Esophagus squamous epithelium (tissue), 4 donors: ENCODE results near the gene NXPE3.

Experiments
- POLR2A ChIP-seq, 4 donors: fragments of 450-650 bp; IDR thresholded peaks; one replicate each; pipeline ENCODE4 v1.6.1; 2017; ENCODE audit warnings: antibody characterized with exemption in 4 of 4, mild to moderate bottlenecking in 4 of 4, moderate library complexity in 3 of 4
- TF ChIP-seq, protein P1 (sequence below), 6 experiments: fragments of 450-650 bp in 4 of 6; fragments of 200-600 bp in 2 of 6; sonication (generic) in 2 of 6; IDR thresholded peaks; one replicate each; pipeline ENCODE4 v1.5.1; 2016 to 2019; ENCODE audit warnings: antibody characterized with exemption in 6 of 6, mild to moderate bottlenecking in 4 of 6, moderate library complexity in 4 of 6

DNA sequence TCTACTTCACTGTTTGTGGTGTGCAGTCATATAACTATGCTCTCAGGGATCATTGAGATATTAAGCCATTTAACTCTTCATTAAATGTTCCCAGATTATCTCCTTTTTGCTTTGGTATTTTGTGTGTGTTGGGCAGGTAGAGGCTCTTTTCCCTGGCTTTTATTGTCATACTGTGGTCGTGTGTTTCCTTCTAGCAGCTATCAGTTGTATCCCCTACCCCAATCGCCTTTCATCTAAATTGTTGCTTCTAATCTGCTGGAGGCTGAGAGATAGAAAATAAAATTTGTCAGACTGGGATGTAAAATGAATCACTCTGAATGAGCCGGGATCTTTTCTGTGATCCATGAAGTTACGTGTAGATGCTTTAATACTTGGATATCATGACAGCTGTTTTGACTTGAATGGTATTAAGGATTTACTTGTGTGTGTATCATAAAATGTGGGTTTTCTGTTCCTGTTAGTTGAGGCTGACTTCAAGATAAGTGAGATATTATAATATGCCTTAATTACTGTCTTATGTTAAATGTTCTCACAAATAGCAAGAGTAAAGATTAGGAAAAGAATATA is 79.5 kb downstream of the NXPE3 start:
- TF ChIP-seq, protein P1, sequence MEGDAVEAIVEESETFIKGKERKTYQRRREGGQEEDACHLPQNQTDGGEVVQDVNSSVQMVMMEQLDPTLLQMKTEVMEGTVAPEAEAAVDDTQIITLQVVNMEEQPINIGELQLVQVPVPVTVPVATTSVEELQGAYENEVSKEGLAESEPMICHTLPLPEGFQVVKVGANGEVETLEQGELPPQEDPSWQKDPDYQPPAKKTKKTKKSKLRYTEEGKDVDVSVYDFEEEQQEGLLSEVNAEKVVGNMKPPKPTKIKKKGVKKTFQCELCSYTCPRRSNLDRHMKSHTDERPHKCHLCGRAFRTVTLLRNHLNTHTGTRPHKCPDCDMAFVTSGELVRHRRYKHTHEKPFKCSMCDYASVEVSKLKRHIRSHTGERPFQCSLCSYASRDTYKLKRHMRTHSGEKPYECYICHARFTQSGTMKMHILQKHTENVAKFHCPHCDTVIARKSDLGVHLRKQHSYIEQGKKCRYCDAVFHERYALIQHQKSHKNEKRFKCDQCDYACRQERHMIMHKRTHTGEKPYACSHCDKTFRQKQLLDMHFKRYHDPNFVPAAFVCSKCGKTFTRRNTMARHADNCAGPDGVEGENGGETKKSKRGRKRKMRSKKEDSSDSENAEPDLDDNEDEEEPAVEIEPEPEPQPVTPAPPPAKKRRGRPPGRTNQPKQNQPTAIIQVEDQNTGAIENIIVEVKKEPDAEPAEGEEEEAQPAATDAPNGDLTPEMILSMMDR (IDR thresholded peaks at IDR 0.05): no peak
- TF ChIP-seq POLR2A (IDR thresholded peaks at IDR 0.05): no peak
